ENCODE data around the gene CEP135. TPM values are rescaled to one million over a fixed set of nuclear protein-coding genes. Genes with fewer than 3 reads are reported as not detected.

Gene CEP135
- total RNA-seq, 1 donor from 2014 or later: 15.5 TPM

DNA sequence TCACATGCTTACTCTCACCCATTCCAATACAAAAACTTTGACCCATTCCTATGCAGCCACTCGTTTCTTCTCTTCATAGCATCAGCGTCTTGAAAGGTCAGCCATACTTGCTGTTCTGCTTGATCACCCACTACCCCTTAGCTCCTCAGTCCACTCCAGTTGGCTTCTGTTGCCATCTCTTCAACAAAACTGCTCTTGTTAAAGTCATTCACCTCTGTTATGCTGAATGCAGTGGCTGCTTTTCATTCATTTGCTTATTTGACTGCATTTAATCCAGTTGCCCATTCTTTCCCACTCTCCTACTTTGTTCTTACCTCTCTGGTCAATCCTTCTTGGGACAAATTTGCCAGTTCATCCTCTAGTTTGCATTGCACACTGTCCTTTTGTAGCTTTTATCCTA, 24.9 kb downstream of the CEP135 start:
- H3K4me1 Mint-ChIP-seq: no peaks in the 10 kb centered on the region
- no peak for DNase-seq (ENCODE audit: low spot score in 2 of 2, unreplicated experiment in 2 of 2)
- H3K4me3 Mint-ChIP-seq: no peak overlapping the region
- no peak for TF ChIP-seq CTCF (IDR thresholded peaks at IDR 0.05; ENCODE audit: unreplicated experiment)
- no peak overlapping the region for H3K27ac Mint-ChIP-seq
- H3K27me3 Mint-ChIP-seq (ENCODE audit: low read depth): no peaks in the 10 kb centered on the region
- H3K36me3 Mint-ChIP-seq: peaks cover 25% of the 10 kb centered on the region
- no peaks in the 10 kb centered on the region for H3K9me3 Mint-ChIP-seq

GRCh38 chr4:55977811-55978210, 29.1 kb downstream of the CEP135 start:
- peaks cover 22% of the 10 kb centered on the region for H3K36me3 Mint-ChIP-seq
- no peak for TF ChIP-seq CTCF (IDR thresholded peaks at IDR 0.05; ENCODE audit: unreplicated experiment)
- no peaks in the 10 kb centered on the region for H3K9me3 Mint-ChIP-seq
- H3K4me1 Mint-ChIP-seq: no peaks in the 10 kb centered on the region
- H3K27ac Mint-ChIP-seq: no peak overlapping the region
- no peak overlapping the region for H3K4me3 Mint-ChIP-seq
- no peak for DNase-seq (ENCODE audit: low spot score in 2 of 2, unreplicated experiment in 2 of 2)
- H3K27me3 Mint-ChIP-seq (ENCODE audit: low read depth): no peaks in the 10 kb centered on the region

GRCh38 chr4:55979562-55979961, 30.8 kb downstream of the CEP135 start:
- Mint-ChIP-seq H3K27me3 (ENCODE audit: low read depth) (no peaks in the 10 kb centered on the region), H3K4me3 (no peak overlapping the region), H3K27ac (no peak overlapping the region), H3K36me3 (peaks cover 19% of the 10 kb centered on the region), H3K9me3 (no peaks in the 10 kb centered on the region), H3K4me1 (no peaks in the 10 kb centered on the region)
- TF ChIP-seq CTCF (IDR thresholded peaks at IDR 0.05; ENCODE audit: unreplicated experiment): no peak
- no peak for DNase-seq (ENCODE audit: low spot score in 2 of 2, unreplicated experiment in 2 of 2)

GRCh38 chr4:55980725-55981124, 32.0 kb downstream of the CEP135 start:
- Mint-ChIP-seq H3K36me3 (peaks cover 11% of the 10 kb centered on the region), H3K27ac (no peak overlapping the region)
- no peak for TF ChIP-seq CTCF (IDR thresholded peaks at IDR 0.05; ENCODE audit: unreplicated experiment)

DNA sequence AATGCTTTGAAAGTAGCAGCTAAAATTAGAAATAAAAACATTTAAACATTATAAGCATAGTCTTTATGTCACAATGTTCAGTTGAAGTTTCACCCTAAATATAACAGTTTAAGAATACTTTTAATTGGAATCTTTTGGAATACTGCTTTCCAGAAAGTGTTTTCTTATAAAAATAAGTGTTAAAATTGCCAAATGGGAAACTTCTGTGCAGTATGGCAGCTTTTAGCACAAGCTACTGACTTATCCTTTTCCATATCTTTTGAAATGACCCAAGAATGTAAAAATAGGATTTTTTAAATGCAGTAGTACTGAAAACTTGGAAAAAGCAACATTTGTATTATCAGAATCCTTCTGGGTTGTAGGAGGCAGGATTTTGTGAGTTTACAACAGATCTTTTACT, 34.2 kb downstream of the CEP135 start:
- Mint-ChIP-seq H3K4me3 (no peak overlapping the region), H3K36me3 (peaks cover 6% of the 10 kb centered on the region), H3K4me1 (no peaks in the 10 kb centered on the region), H3K27ac (no peak overlapping the region), H3K9me3 (no peaks in the 10 kb centered on the region), H3K27me3 (ENCODE audit: low read depth) (no peaks in the 10 kb centered on the region)
- no peak for DNase-seq (ENCODE audit: low spot score in 2 of 2, unreplicated experiment in 2 of 2)
- no peak for TF ChIP-seq CTCF (IDR thresholded peaks at IDR 0.05; ENCODE audit: unreplicated experiment)

More at GRCh38 chr4:55980725-55981124, 32.0 kb downstream of the CEP135 start:
- Mint-ChIP-seq H3K4me3 (no peak overlapping the region), H3K9me3 (no peaks in the 10 kb centered on the region), H3K4me1 (no peaks in the 10 kb centered on the region), H3K27me3 (ENCODE audit: low read depth) (no peaks in the 10 kb centered on the region)
- DNase-seq (ENCODE audit: low spot score in 2 of 2, unreplicated experiment in 2 of 2): no peak

- Mint-ChIP-seq H3K36me3 (peaks cover 6% of the 10 kb centered on the region), H3K27me3 (ENCODE audit: low read depth) (no peaks in the 10 kb centered on the region), H3K9me3 (no peaks in the 10 kb centered on the region), H3K4me1 (no peaks in the 10 kb centered on the region), H3K4me3 (no peak overlapping the region), H3K27ac (no peak overlapping the region)
- DNase-seq (ENCODE audit: low spot score in 2 of 2, unreplicated experiment in 2 of 2): no peak
- TF ChIP-seq CTCF (IDR thresholded peaks at IDR 0.05; ENCODE audit: unreplicated experiment): no peak
These were observed 41.0 kb downstream of the CEP135 start for GRCh38 chr4:55989766-55990165.

All from mesothelial cell of epicardium (in vitro differentiated cells).